NCI-H146 (cell line): Measurements from ENCODE around the gene MUC7.
"Not testable (repeated sequence)": the region's sequence is repeated elsewhere in the genome, so short reads cannot be mapped to it uniquely, and the experiment has no call there.

Source experiments
- DNase-seq: peaks from one replicate; lab custom pipeline; 2025; lab: John Stamatoyannopoulos, UW

Gene MUC7

DNA sequence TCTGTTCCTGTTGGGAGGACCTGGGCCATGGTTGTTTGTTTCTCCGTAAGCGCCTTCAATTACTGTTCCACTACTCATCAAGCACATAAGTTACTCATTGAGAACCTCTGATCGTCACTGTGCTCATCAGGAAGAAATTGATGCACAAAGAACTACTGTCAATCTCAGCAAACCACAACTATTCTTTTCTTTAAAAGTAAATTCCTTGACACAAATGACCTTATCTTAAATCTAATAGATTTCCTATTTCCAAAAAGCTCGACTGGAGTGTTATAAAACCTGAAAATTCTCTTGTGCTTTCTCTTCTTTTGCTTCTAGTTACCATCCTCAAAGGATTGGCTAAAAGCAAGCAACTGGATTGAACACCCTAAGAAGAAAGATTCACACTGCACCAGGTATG, at the start of gene MUC7:
Gene MUC7, plus strand, starts transcription at position 301 of the 400 bp plus-strand sequence. CDS start 1,825 bp downstream, outside the sequence.
- no peak for DNase-seq

DNA sequence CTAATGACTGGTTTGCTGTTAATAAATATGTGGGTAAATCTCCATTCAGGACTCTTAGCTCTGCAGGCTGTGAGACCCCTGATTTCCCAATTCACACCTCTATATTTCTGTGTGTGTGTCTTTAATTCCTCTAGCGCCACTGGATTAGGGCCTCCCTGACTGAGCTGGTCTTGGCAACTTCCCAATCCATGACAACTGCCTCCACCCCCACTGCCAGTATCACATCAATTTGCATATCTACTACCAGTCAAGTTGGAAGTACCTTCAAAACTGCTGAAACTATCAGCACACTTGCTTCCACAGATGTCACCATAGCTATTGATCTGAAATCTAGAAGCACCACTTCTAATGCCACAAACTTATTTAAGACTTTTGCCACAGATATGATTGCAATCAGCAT, 46.7 kb upstream of the MUC7 start:
- DNase-seq = no peak

DNA sequence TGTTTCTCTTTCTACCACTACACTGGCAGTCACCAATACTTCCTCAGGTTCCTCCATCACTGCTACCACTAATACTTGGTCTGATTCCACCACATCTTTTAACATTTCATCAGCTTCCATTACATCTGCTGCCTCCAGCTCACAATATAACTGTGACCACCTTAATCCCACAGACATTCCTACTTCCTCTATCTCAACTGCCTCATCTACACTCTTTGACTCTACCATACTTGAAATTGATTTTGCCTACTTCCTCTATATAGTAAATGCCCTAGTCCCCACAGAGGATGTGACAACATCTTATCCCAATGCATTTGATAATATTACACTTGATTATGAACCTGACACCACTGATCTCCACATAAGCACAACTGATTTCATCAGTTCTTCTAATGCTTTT, 45.2 kb upstream of the MUC7 start:
- no peak for DNase-seq

DNA sequence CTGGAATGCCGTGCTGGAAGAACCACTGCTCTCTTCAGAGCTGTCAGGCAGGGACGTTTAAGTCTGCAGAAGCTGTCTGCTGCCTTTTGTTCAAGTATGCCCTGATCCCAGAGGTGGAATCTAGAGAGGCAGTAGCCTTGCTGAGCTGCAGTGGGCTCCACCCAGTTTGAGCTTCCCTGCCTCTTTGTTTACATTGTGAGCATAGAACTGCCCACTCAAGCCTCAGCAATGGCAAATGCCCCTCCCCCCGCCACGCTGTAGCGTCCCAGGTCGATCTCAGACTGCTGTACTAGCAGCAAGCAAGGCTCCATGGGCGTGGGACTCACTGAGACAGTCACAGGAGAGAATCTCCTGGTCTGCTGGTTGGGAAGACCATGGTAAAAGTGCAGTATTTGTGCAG, 34.8 kb upstream of the MUC7 start:
- DNase-seq = peak; percentile 4

DNA sequence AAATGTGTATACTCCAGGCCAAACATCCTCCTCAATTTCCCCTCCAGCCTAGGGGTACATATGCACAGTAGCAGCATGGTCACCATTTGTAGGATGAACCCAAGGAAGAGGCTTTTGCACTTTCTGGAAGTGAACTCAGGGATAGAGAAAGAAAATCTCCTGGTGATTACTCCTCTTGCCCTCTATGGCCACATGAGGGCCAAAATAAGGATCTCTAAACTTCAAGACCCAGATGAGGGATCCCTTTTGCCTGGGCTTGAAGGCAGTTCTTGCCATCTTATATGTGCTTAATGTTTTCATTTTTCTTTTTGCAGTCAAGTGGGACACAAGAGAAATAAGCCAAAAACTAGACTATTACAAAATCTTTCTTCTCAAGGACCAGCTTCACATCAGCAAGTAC, 29.5 kb upstream of the MUC7 start:
- DNase-seq = no peak

DNA sequence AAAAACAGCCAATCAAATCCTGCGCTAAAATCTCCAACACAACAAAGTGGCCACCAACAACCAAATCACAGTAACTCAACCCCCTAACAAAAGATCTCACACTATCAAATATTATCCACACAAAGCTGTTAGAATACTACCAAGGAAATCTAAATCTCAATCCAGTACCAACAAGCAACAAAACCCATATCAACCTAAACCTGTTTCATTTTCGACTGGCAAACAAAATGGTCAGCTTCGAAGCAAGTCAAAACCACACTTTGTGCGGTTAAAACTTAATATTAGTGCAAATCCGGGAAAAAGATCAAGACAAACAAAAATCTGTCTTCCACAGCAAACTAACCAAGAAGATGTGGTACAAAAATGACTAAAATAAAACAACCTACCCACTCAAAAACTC, 28.7 kb upstream of the MUC7 start:
- no peak for DNase-seq

DNA sequence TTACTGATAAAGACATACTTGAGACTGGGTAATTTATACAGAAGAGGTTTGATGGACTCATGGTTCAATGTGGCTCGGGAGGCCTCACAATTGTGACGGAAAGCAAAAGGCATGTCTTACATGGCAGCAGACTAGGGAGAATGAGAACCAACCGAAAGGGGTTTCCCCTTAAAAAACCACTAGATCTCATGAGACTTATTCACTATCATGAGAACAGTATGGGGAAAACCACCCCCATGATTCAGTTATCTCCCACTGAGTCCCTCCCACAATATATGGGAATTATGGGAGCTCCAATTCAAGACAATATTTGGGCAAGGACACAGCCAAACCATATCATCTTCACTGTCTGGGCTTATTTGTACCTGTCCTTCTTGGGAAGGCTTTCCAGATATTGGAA, 22.8 kb upstream of the MUC7 start:
- DNase-seq = no peak

DNA sequence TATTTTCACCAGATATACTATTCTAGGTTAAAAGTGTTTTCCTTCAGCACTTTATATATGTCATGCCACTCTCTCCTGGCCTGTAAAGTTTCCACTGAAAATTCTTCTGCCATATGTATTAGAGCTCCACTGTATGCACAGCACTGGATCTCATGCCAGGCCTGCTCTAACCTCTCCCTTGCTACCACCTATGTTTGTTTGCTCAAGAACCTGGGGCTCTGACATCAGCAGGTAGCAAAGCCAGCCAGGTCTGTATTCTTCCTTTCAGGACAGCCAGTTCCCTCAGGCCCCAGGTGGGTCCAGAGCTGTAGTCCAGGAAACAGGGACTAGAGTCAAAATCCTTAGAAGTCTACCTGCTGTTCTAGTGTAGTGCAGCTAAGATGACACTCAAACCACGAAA, 19.1 kb upstream of the MUC7 start:
- no peak for DNase-seq

DNA sequence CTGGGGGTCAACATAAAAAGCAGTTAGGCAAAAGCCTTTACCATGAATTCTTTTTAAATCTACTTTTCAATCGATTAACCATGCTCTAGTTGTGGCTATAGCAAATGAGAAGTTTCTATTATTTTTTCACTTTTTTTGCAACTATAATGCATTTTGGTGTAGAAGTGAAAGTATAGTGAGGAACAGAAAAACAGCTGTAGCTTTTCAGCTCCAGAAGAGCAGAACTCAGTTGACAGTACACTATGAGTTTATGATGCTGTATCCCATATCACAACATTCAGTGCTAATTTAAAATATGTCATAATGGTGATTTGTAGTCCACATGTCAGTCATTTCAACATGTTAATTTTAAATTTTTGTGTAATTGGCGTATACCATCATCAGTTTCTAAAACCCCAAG, 8.7 kb upstream of the MUC7 start:
- DNase-seq = no peak

DNA sequence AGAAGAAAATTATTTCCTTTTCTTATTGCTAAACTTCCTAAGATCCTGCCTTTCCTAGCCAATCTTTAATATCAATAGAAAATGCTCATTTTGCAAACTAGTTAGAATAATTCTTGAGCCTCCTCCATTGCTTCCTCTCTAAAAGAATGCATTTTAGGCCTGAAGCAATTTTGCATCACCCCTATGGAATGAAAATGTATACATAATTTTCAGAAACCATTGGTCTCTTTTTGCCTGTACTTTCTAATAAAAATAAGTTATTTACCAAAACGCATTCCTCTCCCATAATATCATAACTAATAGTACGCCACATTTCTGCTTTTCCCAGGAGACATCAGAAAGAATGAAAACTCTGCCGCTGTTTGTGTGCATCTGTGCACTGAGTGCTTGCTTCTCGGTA, 1.7 kb downstream of the MUC7 start:
- no peak for DNase-seq

DNA sequence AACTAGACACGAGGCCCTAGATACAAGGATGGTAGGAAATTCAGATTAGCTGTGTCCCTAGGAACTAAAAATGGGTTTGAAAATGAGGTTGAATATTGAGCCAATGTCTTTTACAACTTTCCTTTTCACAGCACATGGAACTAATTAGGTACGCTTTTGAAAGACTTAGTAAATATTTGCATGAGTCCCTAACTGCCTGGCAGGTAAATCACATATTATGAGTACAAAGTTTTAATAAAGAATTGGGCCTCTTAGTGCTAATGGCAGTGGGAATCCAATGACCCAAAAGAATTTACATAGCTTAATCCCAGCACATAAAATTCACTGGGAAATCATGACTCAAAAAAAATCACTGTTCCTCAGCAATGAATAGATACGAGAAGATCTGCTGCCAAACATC, 16.8 kb downstream of the MUC7 start:
- no peak for DNase-seq

DNA sequence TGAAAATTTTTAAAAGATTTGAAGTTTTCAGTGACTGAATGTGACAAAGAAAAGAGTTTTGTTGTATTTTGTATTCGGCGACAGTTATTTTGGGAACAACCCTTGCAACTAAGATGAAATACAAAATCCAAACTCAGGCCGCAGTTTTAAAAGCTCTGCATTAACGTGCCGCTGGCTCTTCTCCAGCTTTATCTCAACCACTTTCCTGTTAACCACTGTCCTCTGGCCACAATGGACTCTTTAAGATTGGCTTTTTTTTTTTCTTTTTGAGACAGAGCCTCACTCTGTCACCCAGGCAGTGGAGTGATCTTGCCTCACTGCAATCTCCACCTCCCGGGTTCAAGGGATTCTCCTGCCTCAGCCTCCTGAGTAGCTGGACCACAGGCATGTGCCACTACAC, 24.2 kb downstream of the MUC7 start:
- no peak for DNase-seq

DNA sequence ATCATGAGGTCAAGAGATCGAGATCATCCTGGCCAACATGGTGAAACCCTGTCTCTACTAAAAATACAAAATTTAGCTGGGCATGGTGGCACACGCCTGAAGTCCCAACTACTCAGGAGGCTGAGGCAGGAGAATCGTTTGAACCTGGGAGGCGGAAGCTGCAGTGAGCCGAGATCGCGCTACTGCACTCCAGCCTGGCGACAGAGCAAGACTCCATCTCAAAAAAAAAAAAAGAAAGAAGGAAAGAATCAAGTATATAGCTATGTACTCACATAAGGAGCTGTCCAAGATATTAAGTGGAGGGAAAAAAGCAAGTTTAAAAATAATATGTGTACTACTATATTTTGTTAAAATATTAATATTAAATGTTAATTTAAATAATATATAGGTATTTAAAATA, 29.8 kb downstream of the MUC7 start:
- not testable (repeated sequence) for DNase-seq

DNA sequence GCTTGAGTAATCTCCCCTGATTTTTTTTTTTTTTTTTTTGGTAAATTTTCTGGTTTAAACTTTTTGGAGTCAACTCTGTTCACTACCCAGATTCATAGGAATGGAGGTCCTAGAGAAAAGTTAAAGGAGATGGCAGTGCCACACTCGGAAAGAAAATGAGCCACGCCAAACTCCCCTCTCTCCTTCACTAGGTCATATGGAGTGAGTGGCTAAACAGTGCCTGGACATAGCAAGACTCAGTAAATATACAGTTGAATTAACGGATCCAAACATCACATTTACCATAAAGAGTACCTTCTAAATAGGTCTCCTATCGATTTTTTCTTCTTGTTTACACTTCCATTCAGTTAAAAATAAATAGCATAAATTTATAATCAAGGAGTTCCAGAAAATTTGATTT, 32.7 kb downstream of the MUC7 start:
- peak; percentile 12 for DNase-seq

DNA sequence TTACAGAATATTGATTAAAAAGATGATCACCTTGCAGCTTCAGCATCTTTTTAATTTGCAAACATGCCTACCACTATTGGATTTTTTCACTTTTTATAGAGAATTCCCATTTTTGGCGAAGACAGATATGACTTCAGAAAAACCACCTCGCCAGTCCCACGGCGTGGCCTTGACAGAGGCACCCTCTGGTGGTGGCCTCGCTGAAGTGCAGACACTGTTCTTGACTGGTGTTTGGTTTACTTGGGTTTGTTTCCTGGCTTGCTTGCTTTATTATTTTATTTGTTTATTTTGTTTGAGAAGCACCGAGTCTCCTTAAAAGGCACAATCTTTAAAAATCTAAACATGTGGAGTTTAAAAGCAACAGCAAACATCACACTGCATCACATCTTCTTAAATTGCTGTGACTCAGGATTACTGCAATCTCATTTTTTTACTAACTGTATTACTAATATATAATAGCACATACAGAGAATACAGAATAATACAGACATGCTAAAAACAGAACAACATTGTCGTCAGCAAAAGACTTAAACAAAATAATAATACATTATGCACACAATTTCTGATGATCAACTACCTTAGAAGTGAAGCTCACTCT, 33.3 kb downstream of the MUC7 start:
- DNase-seq = peak; percentile 59

DNA sequence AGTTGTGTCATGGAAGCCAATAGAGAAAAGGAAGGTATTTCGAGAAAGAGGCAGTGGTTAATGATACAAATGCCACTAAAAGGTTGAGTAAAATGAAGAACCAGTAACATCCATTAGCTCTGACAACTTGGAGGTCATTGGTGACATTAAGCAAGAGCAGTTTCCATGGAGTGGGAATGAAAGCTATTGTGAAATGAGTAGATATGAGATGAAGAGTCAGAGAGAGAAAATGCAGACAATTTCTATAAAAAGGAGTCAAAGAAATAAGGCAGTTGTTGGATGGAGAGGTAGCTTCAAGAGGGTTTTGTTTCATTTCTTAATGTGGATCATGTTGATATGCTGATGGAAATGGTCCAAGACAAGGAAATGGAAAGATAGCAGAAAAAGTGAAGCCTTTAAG, 36.8 kb downstream of the MUC7 start:
- no peak for DNase-seq

DNA sequence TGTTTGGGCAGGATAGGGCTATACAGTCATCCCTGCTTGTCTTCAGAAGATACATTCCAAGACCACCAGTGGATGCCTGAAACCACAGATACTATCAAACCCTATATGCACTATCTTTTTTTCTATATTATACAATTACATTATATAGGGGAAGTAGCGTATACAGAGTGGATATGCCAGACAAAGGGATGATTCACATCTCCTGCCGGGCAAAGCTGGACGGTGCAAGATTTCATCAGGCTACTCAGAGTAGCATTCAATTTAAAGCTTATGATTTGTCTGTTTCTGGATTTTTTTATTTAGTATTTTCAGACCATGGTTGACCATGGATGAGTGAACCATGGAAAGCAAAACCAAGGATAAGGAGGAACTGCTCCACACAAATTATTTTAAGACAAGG, 39.4 kb downstream of the MUC7 start:
- no peak for DNase-seq

DNA sequence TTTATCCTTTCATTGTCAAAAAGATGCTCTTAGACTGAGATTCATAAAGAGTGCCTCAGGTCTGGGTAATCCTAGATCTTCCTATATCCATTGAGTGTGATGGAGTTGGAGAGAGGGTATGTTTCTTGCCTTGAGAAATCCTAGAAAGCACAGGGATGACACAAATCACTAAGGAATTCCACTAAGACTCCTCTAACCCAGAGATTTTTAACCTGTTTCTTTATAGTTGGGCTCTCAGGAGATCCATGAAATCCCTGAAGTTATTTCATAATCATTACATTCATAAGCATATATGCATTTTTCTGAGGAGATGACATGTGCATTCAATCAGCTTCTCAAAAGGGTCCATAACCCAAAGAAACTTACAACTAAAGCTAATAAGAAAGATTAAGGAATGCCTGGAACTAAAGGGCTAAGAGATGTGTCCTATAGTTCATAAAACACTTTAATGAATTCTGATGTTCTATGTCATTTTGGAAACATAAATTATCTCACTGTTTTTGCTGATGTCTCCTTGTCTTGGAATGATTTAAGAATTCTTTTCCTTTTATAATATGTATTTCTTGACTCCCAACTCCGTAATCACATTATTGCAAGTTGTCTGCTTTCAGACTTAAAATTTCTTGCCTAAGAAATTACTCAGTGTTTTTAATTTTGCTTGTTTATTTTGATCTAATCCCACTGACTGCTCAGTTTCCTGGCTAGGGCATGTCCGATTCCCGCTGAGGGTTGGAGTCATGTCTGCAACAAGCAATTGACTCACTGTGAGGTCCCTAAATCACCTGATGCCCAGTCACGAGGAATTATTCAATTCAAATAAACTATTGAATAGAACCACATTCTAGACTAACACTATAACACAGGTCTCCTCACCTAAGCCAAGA, 43.6 kb downstream of the MUC7 start:
- DNase-seq = no peak

DNA sequence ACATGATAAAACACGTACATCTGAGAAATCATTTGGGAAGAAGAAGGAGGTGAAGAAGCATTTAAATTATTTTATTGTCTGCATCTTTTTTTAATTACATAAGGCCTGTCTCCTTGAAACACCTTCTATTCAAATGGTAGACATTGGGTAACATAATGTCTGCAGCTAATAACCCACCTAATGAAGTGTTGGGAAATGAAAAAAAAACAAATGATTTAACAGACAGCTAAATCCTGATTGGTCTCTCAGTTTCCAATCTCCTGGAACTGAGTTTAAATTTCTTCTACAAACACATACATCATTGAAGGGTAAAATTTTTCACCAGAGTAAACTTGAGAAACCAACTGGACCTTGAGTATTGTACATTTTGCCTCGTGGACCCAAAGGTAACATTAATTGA, 46.3 kb downstream of the MUC7 start, which contains the start of gene AMTN:
Gene AMTN, plus strand, starts transcription at position 301 of the 400 bp plus-strand sequence. CDS start 209 bp downstream, outside the sequence.
- no peak for DNase-seq

DNA sequence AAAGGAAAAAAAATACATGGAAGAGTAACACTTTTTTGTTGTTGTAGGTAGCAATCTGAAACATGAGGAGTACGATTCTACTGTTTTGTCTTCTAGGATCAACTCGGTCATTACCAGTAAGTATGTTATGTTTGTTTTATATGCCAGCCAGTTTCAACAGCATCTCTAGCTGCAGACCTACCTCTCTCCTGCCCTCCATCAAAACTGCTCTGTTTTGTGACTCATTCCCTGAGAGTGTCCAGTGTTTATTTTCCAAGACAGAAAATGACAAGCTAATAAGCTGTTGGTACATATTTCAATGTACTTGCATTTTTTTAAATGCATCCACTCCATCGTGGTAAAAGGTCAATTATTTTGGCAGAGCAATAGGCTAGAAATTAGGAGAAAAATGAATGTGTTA, 46.7 kb downstream of the MUC7 start:
- no peak for DNase-seq

DNA sequence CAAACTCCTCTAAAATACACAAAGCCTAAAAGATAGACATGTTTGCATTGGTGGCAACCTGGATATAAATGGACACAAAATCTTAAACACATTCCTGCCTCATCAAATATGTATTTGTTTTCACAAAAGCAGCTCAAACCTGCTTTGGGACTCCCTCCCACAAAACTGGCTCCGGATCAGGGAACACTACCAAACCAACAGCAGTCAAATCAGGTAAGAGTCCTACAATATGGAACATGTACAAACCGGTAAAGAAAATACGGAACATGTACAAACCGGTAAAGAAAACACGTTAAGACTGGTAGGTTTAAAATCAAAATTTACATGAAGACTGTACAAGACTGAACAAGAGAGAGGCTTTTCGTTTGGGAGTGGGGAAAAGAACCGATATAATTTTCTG, 50.6 kb downstream of the MUC7 start:
- no peak for DNase-seq

DNA sequence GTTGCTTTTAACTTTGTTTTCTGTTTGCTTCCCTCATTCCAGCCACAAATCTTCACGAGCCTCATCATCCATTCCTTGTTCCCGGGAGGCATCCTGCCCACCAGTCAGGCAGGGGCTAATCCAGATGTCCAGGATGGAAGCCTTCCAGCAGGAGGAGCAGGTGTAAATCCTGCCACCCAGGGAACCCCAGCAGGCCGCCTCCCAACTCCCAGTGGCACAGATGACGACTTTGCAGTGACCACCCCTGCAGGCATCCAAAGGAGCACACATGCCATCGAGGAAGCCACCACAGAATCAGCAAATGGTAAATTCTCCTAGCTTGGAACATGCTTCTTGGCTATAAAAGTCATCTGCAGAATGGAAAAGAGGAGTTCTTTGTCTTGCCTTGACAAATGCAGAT, 59.0 kb downstream of the MUC7 start:
- DNase-seq = no peak

DNA sequence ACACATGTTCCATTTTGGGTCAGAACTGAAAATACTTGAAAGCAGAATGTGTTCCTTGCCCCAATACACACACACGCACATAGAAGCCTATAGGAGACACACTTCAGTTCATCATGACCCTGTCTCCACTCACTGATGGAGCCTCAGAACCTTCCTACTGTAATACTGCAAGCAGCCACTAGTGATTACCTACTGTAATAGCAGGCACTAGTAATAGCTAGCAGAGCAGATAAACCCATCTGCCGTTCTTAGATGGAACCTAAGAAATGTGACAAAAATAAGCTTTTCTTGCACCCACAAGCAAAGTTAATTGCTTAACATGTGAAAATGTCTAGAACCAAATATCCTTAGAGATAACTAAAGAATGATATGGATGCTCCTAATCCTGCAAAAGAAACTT, 60.0 kb downstream of the MUC7 start:
- DNase-seq = no peak
